Measurements from ENCODE around the gene SMARCD3. TPM values are rescaled to one million over a fixed set of nuclear protein-coding genes. Genes with fewer than 3 reads are reported as not detected.

SMARCD3 gene
- total and polyA plus RNA-seq, 2 experiments from 2014 or later: 3.3 to 4.0 TPM

- Mint-ChIP-seq H3K9me3 (no peaks in the 10 kb centered on the region), H3K4me3 (no peak overlapping the region), H3K27me3 (ENCODE audit: insufficient read depth, low read depth, poor library complexity) (peaks cover 6% of the 10 kb centered on the region), H3K36me3 (ENCODE audit: low read depth) (peaks cover 87% of the 10 kb centered on the region), H3K27ac (no peak overlapping the region), H3K4me1 (no peaks in the 10 kb centered on the region)
- ATAC-seq (no peak), DNase-seq (ENCODE audit: low spot score) (no peak)
- Histone ChIP-seq H3K9me2 (ENCODE audit: insufficient read depth) (no peaks in the 10 kb centered on the region), H2AFZ (no peak overlapping the region), H3F3A (replicated peaks; ENCODE audit: low read depth) (no peaks in the 10 kb centered on the region), H3K4me2 (no peak overlapping the region), H3K27ac (ENCODE audit: low read depth) (no peak overlapping the region), H4K20me1 (replicated peaks; ENCODE audit: insufficient read depth) (peaks cover 3% of the 10 kb centered on the region; the same call in 1 of the 2 replicates), H3K4me3 (no peak overlapping the region), H3K36me3 (ENCODE audit: insufficient read depth) (peaks cover 60% of the 10 kb centered on the region), H3K4me1 (ENCODE audit: insufficient read depth) (no peaks in the 10 kb centered on the region), H3K27me3 (ENCODE audit: insufficient read depth) (no peaks in the 10 kb centered on the region), H3K79me2 (replicated peaks; ENCODE audit: insufficient read depth) (no peaks in the 10 kb centered on the region)
- TF ChIP-seq JUNB (IDR thresholded peaks at IDR 0.05; ENCODE audit: unreplicated experiment) (no peak), ETS1 (IDR thresholded peaks at IDR 0.05) (no peak), STAT1 (IDR thresholded peaks at IDR 0.05; ENCODE audit: unreplicated experiment) (no peak), REST (IDR thresholded peaks at IDR 0.05; ENCODE audit: unreplicated experiment) (no peak)
Observed at GRCh38 chr7:151218170-151218569, 30.3 kb downstream of the SMARCD3 start.

GRCh38 chr7:151215396-151215795, 33.1 kb downstream of the SMARCD3 start:
- Histone ChIP-seq H3K4me1 (ENCODE audit: insufficient read depth) (peaks cover 7% of the 10 kb centered on the region), H3K4me3 (no peak overlapping the region), H2AFZ (no peak overlapping the region), H4K20me1 (replicated peaks; ENCODE audit: insufficient read depth) (peaks cover 3% of the 10 kb centered on the region; the same call in 1 of the 2 replicates), H3K27ac (ENCODE audit: low read depth) (no peak overlapping the region), H3K4me2 (no peak overlapping the region), H3K79me2 (replicated peaks; ENCODE audit: insufficient read depth) (no peaks in the 10 kb centered on the region), H3K27me3 (ENCODE audit: insufficient read depth) (no peaks in the 10 kb centered on the region), H3K36me3 (ENCODE audit: insufficient read depth) (peaks cover 39% of the 10 kb centered on the region), H3F3A (replicated peaks; ENCODE audit: low read depth) (no peaks in the 10 kb centered on the region), H3K9me2 (ENCODE audit: insufficient read depth) (no peaks in the 10 kb centered on the region)
- H3K9me3 Mint-ChIP-seq: no peaks in the 10 kb centered on the region
- H3K27me3 Mint-ChIP-seq (ENCODE audit: insufficient read depth, low read depth, poor library complexity): peaks cover 11% of the 10 kb centered on the region
- peaks cover 77% of the 10 kb centered on the region for H3K36me3 Mint-ChIP-seq (ENCODE audit: low read depth)
- TF ChIP-seq STAT1 (IDR thresholded peaks at IDR 0.05; ENCODE audit: unreplicated experiment) (no peak), EZH2 (IDR thresholded peaks at IDR 0.05; ENCODE audit: low read depth, unreplicated experiment) (no peak), CTCF (conservative IDR thresholded peaks at IDR 0.05; ENCODE audit: low read depth in 2 of 2) (no peak)
- H3K4me3 Mint-ChIP-seq: no peak overlapping the region
- ATAC-seq (no peak), DNase-seq (ENCODE audit: low spot score) (no peak)
- H3K4me1 Mint-ChIP-seq: peaks cover 8% of the 10 kb centered on the region
- H3K27ac Mint-ChIP-seq: no peak overlapping the region

Data from GM23338 (cell line).